Measurements from ENCODE around the gene ADAMTSL1.

ADAMTSL1 gene

DNA sequence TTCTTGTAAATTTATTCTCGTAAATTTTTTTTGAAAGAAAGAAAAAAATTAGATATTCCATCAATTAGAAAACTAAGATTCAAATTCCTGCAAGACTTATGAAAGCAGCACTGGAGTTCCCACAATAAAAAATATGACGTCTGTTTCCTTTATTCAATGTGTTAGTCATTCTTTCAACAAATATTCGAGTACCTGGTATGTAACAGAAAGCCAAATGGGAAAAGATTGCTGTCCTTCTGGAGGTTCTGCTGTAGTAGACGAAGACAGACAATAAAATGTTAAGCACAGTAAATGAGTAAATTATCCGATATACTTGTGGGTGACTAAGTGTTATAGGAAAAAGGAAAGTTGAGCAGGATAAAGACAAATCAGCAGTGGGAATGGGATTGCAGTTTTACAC, 92.2 kb downstream of the ADAMTSL1 start:
- no peak for DNase-seq

DNA sequence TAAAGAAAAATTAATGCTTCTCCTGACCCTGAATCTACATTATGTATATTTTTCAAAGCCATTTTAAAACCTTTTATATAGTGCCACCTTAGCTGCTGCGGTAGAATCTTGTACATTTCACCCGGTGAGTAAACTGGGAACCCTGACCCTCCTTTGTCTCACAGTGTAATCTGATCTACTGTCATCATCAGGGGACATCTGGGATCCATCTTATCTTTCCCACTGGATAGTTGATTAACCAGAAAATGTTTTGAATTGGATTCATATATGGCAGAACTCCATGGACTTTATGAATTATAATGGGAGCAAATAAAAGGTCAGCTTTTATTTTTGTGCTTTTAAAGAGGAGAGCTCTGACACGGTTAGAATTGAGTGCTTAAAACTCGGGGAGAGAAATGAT, 95.0 kb downstream of the ADAMTSL1 start:
- no peak for DNase-seq

DNA sequence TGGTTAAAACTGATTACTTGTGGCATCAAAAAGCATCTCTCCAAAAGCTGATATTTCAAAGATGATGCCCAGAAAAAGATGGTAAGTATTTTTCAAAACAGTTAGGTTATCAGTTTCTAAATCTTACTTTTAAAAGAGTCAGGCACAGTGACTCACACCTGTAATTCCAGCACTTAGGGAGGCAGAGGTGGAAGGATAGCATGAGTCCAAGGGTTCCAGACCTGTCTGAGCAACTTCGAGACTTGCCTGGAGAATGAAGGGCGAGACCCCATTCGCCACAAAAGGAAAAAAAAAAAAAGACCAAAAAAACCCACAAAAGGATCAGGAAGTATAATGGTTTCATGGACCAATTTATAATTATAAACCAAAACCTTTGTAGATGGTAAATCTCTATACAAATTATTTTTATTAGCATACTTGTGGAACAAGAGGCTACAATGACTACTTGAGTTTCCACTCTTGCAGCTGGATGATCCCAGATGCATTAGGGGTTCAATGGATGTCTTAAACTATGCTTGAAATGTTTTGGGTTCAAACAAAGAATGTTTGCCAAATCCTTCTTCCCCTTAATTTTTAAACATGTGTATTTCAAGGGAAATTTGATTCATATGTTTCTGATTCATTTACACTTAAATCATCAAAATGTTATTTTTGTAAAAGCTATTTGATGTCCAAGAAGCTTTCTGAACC, 96.1 kb downstream of the ADAMTSL1 start:
- no peak for DNase-seq

DNA sequence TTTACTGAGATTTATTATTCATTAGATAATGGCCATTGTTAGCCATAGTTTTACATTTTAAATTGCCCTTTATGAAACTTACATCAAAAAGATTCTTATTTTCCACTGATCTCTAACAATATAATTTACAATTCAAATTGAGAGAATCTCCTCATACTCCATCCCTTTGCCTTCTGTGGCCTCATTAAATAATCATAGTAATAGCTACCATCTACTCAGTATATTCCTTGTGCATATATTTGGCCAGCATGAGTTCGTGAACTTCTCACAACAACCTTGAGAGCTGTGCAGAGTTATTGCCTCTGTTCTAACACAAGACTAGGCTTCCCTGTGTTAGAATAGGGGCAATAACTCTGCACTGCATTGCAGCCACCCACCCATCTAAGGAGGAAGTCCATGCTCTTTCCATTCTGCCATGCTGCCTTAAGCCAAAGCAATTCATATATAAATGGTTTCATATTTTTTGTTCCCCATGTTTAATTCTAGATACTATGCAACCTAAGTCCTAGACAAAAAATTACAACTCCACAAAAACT, 99.1 kb downstream of the ADAMTSL1 start:
- DNase-seq = no peak

GRCh38 chr9:18575686-18576085, 101.7 kb downstream of the ADAMTSL1 start:
- no peak for DNase-seq

DNA sequence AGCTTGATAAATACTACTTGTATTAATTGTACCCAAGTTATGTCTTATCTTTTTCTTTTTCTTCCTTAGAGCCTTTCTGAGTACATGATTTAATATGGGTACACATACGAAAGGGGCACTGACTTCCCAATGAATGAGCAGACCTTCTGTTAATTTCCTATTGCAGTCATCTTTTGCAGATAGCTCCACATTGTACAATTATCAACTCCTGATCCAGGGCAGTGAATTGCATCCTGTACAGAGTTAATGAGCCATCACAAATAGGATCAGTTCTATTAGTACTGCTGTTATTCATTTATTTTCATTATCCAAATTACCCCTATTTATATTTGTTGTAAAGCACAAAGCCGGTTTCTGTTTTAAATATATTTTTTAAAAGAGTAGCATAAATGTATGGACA, 105.6 kb downstream of the ADAMTSL1 start:
- DNase-seq = no peak

DNA sequence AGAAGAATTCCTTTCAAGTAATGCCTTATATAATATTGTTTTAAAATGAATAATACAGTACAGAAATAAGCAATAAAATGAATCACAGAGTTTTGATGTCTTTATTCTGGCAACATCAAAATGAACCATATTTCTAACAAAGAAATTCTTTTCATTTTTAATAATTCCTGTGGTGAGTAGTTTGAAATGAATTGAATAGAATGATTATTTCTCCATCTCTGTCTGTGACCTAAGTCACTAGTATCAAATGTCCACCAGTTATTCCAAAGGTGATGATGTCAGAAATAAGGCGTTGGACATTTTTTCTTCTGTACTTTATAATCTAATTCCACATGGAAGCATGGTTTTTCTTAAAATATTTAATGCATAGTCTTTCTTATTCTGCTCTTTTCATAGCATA, 106.2 kb downstream of the ADAMTSL1 start:
- no peak for DNase-seq

- no peak for DNase-seq
These were observed 112.0 kb downstream of the ADAMTSL1 start for GRCh38 chr9:18585996-18586395.

DNA sequence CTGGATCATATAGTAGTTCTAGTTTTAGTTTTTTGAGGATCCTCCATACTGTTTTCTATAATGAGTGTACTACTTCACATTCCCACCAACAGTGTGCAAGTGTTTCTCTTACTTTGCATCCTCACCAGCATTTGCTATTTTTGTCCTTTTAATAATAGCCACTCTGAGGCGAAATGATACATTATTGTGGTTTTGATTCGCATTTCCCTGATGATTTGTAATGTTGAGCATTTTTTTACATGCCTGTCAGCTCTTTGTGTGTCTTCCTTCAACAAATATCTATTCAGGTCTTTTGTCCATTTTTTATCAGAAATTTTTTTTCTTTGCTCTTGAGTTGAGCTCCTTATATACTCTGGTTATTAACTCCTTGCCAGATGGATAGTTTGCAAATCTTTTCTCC, 114.0 kb downstream of the ADAMTSL1 start:
- DNase-seq = no peak

DNA sequence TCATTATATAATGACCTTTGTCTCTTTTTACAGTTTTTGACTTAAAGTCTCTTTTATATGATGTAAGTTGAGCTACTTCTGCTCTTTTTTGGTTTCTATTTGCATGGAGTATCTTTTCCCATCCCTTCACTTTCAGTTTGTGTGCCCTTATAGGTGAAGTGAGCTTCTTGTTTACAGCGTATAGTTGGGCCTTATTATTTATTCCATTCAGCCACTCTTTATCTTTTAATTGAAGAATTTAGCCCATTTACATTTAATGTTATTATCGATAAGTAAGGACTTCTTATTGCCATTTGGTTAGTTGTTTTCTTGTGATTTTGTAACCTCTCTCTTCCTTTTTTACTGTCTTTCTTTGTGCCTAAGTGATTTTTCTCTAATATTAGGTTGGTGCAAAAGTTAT, 117.3 kb downstream of the ADAMTSL1 start:
- DNase-seq = no peak

- no peak for DNase-seq
These were observed 120.9 kb downstream of the ADAMTSL1 start for GRCh38 chr9:18594837-18595236.

DNA sequence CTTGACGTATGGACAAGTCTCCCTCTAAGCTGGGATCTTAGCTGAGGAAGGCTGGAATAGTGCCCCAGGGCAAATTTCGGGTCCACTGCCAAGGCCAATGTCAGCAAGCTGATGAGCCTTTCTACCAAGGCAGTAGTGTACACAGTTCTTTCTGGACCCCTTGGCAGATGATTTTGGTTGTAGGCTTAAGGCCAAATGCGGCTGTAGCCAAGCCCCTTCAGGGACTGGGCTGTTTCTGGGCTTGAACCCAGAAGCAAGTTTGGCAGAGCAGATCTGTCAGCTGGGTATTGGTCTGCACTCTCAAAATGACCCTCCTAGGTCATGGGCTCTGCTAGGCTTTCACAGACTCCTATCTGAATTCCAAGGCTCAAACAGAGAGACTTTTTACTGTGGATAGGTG, 121.6 kb downstream of the ADAMTSL1 start:
- DNase-seq = no peak

DNA sequence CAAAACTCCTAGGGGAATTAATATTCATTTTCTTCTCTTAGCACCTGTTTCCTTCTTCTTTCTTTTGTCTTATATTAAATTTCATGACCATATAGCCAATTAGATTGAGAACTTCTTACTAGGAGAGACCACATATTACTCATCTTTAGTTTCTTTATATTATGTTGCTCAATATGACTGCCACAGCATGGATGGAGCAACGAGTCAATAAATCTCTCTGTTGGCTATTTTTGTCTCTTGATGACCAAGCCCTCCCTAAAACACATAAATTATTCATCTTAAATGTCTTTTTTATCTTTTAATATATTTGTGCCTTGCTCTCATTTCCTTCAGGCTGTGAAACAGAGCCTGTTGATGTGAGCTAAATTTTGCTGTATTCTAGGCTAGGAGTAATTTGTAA, 123.0 kb downstream of the ADAMTSL1 start:
- no peak for DNase-seq

DNA sequence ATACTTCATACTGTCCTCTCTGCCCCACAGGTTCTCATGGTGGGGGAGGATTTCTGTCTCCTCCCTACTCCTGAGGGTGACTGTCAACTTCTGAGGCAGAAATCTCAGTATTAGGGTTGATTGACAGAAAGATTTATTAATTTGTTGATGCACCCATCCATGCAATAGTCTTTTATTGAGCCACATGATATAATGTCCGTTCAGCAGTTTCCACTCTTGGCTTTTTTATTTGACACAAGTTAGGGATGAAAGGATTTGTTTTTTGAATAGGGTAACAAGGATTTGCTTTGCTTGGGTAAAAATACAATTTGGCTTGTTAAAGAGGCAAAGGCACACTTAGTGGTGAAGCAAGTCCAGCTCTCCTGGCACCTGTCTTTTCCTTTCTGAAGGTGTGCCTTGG, 125.0 kb downstream of the ADAMTSL1 start:
- DNase-seq = no peak

GRCh38 chr9:18601026-18601425, 127.1 kb downstream of the ADAMTSL1 start:
- DNase-seq = no peak

DNA sequence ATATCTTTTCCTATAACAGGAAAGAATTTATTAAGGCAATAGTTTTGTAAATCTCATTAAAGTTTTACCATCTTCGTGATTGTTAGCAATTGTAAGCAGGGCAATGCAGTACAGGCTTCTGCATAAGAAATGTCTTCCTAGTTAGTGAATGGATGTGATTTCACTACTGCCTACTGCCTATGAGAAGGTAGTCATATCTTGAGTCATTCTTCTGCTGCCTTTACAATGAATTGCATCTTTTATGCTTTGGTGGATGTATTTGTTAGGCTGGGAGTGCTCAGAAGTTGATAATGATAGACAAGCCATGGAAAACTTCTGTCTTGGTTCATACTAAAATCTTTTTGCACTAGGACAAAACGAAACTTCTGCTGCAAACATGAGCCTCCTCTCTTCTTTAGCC, 128.0 kb downstream of the ADAMTSL1 start:
- no peak for DNase-seq

DNA sequence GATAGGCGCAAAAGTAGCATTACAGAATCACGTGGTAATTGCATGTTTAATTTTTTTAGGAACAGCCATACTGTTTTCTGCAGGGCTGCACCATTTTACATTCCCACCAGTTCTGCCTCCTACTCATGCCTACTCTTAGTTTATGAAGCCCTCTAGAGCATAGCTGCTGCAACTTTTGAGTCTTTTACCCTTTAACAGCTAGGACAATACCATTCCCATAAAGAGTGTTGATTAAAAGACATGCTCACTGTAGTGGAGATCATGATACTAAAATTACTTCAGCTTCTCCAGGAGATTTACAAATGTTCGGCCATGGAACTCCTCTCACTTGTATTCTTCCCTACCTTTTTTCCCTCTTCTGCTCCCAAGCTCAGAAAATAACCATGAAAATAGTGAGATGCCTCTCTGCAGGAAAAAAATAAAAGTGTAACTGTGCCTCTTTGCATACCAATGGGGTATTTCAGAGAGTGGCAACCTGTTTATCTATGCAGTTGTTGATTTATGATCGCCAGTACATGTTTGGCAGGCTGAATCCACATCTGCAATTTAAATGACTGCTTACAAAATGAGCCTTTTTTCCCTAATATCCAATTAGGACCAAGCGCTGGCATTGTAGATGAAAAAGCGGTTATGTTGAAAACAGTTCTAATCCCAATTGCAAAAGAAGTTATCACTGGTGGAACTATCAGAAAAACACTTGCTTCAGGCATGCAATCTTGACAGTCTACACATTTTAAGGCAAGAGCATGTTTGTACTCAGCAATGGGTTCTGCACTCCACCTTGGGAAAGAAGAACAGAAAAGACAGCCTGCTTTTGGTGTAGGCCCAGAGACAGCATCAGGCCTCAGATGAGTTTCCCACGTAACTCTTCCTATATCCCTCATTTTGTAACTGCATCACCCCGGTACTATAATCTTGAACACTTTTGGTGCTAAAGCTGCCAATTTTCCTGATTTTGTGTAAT, 131.1 kb downstream of the ADAMTSL1 start:
- no peak for DNase-seq

DNA sequence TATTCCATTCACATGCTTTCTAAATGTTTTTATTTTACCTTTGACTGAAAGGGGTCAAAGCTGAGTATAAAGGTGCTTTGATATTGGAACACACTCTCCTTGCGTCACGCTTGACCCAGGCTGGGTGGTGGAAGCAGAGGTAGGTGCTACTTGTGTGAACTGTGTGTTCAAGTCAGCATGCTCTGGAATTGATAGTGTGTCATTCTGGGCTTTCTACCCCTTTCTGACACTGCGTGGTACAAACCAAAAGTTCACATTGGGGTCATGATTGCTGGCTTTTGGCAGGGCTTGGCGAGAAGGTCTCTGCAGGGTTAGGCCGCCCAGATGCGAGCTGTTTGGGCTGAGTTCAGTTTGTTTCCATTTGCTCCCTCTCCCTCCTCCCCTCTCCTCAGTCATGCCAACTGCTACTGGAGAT, 131.8 kb downstream of the ADAMTSL1 start:
- no peak for DNase-seq

DNA sequence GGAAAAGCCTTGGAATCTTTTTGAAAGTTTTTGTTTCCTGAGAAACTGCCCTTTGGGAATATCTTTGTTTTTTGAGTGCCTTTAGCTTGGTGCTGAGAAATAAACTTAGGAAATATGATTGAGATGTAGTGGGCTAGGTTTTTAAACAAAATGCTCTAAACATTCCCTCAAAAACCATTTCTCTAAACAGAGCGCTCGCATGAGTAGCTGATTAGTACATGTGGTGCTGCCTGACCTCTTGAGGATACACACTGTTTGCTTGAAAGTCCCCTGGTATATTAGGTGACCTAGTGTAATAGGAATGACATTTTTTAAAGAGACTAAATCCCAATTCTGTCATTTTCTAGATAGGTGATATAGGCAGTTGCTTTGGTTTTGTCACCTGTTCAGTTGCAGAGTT, 132.3 kb downstream of the ADAMTSL1 start:
- DNase-seq = no peak

DNA sequence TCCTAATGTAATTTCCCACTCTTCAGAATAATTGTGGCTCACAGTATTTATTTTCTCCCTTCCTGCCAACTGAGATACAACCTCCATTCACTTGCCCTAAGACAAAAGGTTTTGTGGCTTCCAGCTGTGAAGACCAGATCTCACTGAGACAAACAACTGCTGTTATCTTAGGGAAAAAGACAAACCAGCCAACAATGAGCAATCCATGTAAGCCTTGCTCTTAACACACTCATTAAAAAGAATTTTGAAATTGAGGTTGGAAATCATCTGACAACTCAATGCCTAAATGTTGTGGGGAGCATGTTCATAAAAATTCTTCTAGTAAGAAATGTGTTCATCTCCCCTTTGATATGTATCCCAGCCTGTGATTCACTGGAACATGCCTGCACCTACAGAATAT, 132.9 kb downstream of the ADAMTSL1 start:
- DNase-seq = no peak

DNA sequence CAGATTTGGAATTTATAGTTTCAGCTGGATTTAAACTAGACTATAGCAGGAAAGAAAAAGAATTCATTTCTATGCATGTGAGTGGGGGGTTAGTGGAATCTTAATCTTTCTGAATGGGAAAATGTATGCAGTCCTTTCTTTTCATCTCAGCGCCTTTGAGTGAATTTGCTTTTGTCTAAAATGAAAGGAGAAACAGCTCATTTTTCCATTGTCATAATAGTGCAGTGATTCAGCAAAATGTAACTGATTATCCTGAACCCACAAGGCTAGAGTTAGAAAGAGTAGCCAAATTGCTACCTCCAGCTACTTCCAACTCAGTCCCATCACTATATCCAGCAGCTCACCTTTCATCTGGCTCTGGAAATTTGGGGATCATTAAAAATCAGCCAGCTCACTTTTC, 134.4 kb downstream of the ADAMTSL1 start:
- no peak for DNase-seq

DNA sequence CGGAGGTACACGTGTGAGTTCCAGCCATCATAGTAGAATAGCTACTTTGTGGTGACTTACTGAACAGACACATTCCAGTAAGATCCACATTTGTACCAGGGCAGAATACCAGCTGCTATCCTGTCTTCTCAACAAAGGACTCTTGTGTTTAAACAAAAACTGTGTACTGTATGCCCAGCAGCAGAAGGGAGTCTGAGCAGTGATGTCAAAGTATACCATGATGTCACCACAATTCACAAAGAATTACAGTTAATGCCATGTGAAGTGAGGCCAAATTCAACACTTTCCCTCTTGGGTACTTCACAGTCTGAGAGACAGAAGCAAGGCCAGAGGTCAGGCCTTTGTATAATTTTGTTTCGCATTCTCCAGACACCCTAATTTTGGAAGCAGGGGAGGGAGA, 137.0 kb downstream of the ADAMTSL1 start:
- DNase-seq = no peak

- no peak for DNase-seq
These were observed 138.0 kb downstream of the ADAMTSL1 start for GRCh38 chr9:18611971-18612370.

- no peak for DNase-seq
These were observed 140.2 kb downstream of the ADAMTSL1 start for GRCh38 chr9:18614116-18614515.
